ENCODE data around the gene PARVG.
"Not testable (repeated sequence)": the region's sequence is repeated elsewhere in the genome, so short reads cannot be mapped to it uniquely, and the experiment has no call there.

The PARVG gene

GRCh38 chr22:44214764-44215163, 34.0 kb downstream of the PARVG start:
- no peak for DNase-seq

DNA sequence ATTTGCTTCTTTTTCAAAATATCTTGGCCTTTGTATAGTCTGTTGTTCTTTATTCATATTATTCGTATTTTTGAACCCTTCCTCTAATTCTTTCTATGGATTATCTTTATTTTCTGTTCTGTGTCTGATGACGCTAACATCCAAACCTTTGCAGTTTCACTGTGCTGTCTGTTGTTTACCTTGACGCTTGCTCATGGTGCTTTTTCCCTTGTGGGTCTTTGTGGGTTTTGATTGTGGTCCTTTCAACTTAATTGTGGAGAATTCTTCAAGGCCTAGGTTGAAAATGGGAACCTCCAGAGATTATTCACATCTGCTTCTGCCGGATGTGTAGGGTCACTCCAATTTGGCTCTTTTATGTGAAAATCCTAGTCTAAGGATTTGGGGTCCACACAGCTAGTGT, 34.6 kb downstream of the PARVG start:
- DNase-seq: no peak

- no peak for DNase-seq
These were observed 36.6 kb downstream of the PARVG start for GRCh38 chr22:44217346-44217745.

DNA sequence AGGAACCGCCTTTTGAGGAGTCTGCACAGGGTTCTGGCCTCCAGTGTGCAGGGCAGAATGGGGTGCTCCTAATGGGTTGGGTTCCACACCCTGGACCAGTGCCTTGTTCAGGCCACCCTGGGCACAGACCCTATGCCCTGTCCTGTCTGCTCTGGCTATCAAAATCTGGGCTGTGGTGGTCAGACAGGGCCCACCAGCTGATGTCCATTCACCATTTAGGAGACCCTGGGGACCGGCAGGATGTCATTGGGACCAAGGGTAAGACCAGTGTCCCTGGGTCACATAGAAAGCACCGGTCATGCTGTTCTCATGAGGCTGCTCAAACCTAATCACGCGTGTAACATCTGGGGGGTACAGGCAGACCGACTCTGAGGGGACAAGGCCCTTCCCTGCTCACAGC, 37.3 kb downstream of the PARVG start:
- no peak for DNase-seq

GRCh38 chr22:44219101-44219870, 38.6 kb downstream of the PARVG start:
- DNase-seq: no peak

DNA sequence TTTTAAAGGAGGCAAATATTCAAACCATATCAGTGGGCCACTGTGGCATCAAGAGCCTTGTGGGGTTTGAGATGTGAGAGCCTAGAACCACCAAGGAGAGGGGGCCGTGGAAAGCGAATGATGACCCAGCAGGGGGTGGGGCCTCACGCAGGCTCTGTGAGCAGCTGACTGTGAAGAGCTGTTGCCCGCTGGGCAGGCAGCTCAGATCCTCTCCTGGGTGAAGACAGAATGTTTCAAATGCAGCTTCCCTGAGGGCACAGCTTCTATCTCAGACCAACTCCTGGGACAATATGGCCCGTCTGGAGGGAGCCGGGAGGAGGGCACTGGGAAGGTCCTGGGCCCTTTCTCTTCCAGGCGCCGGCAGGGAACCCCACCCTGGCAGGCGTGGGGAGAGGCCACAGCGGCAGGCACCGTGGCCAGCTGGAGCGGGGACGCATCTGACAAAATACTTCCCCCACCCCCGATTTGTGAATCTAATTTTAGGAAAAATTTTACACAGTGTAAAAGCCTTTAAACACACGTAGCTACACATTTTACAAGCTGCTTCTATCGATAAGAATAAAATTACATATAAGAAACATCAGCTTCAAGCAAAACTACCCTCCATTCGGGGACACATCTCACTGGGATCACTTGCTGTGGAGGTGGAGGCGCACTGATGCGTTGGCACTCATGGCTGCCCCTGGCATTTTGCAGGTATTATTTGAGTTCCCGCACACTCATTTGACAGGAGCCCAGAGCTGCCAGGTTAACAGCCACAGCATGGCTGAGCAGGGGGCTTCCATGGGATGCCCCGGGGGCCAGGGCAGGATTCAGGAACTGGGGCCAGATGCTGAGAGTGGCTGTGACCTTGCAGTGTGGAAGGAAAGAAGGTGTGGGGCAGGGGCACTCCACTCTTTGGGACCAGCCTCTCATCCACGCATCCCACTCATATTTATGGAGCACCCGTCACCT, 40.3 kb downstream of the PARVG start:
- no peak for DNase-seq

DNA sequence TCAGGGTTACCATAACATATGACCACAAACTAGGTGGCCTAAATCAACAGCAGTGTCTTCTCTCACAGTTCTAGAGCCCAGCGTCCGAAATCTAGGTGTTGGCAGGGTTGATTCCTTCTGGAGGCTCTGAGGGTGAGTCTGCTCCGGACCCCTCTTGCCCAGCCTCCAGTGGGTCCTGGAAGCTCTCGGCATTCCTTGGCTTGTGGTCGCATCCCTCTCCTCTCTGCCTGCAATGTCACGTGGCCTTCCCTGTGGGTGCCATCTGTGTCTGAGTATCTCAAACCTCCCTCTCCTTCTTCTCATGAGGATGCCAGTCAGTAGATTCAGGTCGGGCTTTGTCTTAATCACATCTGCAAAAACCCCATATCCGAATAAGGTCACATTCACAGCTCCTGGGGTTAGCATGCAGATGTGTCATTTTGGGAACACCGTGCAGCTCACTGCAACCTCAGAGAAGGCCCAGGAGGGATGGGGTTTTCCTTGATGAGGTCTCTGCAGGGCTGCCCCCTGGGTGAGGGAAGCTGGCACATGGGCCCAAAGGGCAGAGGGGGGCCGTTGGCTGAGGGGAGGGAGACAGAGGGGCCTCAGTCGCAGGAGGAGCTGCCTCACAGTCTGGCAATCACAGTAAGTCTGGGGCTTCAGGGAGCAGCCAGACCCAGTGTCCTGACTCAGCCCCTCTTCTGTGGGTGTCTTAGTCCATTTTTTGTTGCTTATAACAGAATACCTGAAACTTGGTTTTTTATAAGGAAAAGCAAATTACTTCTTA, 41.2 kb downstream of the PARVG start:
- no peak for DNase-seq

DNA sequence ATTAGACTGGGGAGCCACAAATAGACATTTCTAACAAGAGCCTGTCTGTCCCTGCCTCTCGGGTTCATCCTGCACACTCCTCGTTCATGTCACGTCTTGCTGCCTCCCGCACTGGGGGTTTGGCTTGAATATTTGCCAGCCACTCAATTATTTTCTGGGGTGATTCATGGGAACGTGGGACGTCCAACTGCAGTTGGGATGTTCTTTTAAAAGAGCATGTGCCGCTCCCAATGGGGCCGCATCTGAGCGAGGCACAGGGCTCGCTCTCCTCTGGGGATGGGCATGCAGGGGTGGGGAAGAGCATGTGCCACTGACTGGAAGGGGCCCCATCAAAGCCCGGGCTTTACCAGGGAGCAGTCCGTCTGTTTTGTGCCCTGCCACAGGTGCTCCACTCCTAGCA, 43.4 kb downstream of the PARVG start:
- DNase-seq: no peak

DNA sequence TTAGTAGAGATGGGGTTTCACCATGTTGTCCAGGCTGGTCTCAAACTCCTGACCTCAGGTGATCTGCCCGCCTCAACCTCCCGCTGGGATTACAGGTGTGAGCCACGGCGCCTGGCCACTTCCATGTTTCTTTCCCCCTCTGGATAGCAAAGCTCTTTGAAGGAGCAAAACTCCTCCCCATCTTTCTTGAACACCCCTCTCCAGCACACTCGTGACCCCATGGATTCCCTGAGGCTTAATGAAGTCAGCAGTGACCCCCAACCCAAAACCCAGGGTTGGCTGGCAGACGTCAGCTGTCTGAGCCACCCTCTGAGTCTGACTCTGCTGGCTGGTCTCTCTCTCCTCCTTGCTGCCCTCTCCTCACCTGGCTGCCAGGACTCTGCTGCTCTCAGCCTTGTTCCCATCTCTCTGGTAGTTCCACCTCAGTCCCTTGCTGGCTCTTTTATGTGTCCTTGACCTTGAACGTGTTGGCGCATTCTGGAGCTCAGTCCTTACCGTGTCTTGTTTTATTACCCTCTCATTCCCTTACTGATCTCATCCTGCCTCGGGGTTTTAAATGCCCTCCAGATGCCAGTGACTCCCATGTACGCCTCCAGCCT, 44.5 kb downstream of the PARVG start:
- no peak for DNase-seq

GRCh38 chr22:44225812-44226211, 45.1 kb downstream of the PARVG start:
- DNase-seq: no peak

DNA sequence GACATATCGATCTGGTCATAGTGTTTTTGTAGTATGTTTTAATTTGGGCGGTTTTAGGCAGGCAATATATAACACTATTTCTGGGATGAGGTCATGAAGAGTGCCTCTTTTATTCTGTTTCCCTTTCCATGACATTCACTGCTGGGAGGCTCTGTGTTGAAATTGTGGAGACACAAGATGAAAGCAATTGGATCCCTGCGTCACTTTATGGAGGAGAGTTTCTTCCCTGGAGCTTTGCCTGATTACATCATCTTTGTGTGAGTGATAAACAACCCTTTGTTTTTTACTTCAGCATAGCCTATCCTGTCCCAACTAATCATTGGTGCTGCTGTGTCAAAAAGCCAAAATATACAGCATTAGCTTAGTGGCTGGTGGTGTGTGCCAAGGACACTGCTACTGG, 48.6 kb downstream of the PARVG start:
- DNase-seq: no peak

DNA sequence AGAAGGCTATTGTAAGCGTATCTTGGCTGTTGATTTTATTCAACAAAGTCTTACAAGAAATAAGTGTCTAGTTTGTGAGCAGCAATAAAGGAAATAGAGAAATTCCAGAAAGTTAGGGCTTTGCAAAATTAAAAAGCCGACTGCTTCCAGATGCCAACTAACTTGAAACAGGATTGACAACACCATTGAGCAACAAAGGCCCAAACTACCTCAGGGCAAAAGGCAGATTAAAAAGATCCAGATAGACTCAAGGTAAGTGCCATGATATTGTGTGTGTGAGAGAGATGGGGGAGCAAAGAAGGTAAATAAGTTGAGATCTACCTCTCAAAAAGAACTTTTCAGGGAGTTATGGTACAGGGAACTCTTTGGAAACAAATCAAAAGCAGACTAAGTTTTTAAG, 49.1 kb downstream of the PARVG start:
- no peak for DNase-seq

- no peak for DNase-seq
These were observed 50.5 kb downstream of the PARVG start for GRCh38 chr22:44231233-44231632.

DNA sequence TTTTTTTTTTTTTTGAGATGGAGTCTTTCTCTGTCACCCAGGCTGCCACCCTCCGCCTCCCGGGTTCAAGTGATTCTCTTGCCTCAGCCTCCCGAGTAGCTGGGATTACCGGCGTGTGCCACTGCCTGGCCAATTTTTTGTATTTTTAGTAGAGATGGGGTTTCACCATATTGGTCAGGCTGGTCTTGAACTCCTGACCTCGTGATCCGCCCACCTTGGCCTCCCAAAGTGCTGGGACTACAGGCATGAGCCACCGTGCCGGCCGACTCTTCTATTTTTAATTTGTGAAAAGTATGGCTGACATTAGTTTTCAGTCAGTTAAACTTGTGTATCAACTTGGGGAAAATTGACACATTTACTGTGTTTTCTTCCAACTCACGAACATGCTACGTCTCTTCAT, 53.6 kb downstream of the PARVG start:
- DNase-seq: not testable (repeated sequence)

GRCh38 chr22:44237290-44237689, 56.6 kb downstream of the PARVG start:
- no peak for DNase-seq

GRCh38 chr22:44241121-44241520, 60.4 kb downstream of the PARVG start:
- not testable (repeated sequence) for DNase-seq

- DNase-seq: no peak
These were observed 62.4 kb downstream of the PARVG start for GRCh38 chr22:44242946-44243724.

DNA sequence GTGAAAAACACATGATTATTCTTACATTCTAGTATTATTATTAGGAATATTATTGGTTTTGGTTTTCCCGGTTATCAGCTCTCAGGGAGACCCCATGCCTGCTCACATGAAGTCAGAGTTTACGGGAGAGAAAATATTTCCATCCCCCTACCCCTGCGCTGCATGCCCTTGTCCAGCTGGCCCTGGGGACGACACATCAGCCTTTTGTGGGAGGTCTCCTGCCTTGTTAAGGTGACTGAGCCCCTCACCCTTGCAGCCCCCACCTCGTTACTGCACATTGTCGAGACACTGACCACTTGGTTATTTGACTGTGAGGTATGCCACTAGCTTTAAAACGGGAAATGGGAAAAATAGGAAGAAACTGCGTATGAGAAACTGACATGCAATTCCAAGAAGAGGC, 63.0 kb downstream of the PARVG start:
- DNase-seq: no peak

GRCh38 chr22:44244265-44244822, 63.6 kb downstream of the PARVG start:
- DNase-seq: no peak

GRCh38 chr22:44245438-44245837, 64.7 kb downstream of the PARVG start:
- DNase-seq: no peak

DNA sequence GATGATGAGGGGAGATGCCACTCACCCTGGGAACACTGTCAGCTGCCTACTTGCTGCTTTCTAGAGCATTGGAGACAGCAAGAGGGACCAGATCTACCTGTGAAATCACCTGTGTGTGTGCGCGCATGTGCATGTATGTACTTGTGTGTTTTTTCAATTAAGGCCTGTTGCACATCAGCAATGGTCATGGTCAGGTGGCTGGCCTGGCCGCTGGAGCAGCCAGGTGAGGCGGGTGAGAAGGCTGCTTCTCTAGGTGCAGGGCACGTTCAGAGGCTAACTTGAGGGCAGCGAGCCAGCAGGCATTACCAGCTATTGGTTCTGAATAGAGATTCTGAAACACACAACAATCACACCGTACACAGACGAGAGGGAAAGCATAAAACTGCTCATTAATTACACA, 65.1 kb downstream of the PARVG start:
- DNase-seq: no peak

Data from islet precursor cell (in vitro differentiated cells).